Measurements from ENCODE around the gene MDN1.
A peak's percentile ranks its signal among the peaks of the same experiment; 100 is the strongest.
"Not testable (repeated sequence)": the region's sequence is repeated elsewhere in the genome, so short reads cannot be mapped to it uniquely, and the experiment has no call there.

MDN1 gene

GRCh38 chr6:89819336-89820130 lies at the start of gene MDN1:
Gene MDN1, minus strand, starts transcription at chr6:89819794. Its CDS starts 187 bp downstream, at chr6:89819607.
- peak; percentile 97 for DNase-seq (ENCODE audit: low spot score)

GRCh38 chr6:89866024-89866678 lies 46.6 kb upstream of the MDN1 start:
- no peak for DNase-seq (ENCODE audit: low spot score)

GRCh38 chr6:89862698-89863097 lies 43.1 kb upstream of the MDN1 start:
- DNase-seq (ENCODE audit: low spot score) = no peak

GRCh38 chr6:89862273-89862672 lies 42.7 kb upstream of the MDN1 start:
- no peak for DNase-seq (ENCODE audit: low spot score)

- DNase-seq (ENCODE audit: low spot score) = no peak
Observed at GRCh38 chr6:89859744-89860143, 40.1 kb upstream of the MDN1 start.

GRCh38 chr6:89858041-89858440 lies 38.4 kb upstream of the MDN1 start:
- no peak for DNase-seq (ENCODE audit: low spot score)

GRCh38 chr6:89853068-89853467 lies 33.5 kb upstream of the MDN1 start:
- DNase-seq (ENCODE audit: low spot score) = no peak

- not testable (repeated sequence) for DNase-seq (ENCODE audit: low spot score)
Observed at GRCh38 chr6:89847513-89847912, 27.9 kb upstream of the MDN1 start.

GRCh38 chr6:89843070-89843469 lies 23.5 kb upstream of the MDN1 start:
- no peak for DNase-seq (ENCODE audit: low spot score)

GRCh38 chr6:89842228-89842627 lies 22.6 kb upstream of the MDN1 start:
- no peak for DNase-seq (ENCODE audit: low spot score)

- no peak for DNase-seq (ENCODE audit: low spot score)
Observed at GRCh38 chr6:89840538-89840937, 20.9 kb upstream of the MDN1 start.

GRCh38 chr6:89836639-89837222 lies 17.1 kb upstream of the MDN1 start:
- DNase-seq (ENCODE audit: low spot score) = no peak

GRCh38 chr6:89834884-89835792 lies 15.5 kb upstream of the MDN1 start:
- DNase-seq (ENCODE audit: low spot score) = no peak

- DNase-seq (ENCODE audit: low spot score) = no peak
Observed at GRCh38 chr6:89830170-89830809, 10.7 kb upstream of the MDN1 start.

- DNase-seq (ENCODE audit: low spot score) = peak; percentile 100
Observed at GRCh38 chr6:89829472-89830169, 10.0 kb upstream of the MDN1 start, which contains the start of gene CASP8AP2. Gene CASP8AP2, plus strand, starts transcription at chr6:89829880.

GRCh38 chr6:89828988-89829471 lies 9.4 kb upstream of the MDN1 start:
- no peak for DNase-seq (ENCODE audit: low spot score)

GRCh38 chr6:89828475-89828987 lies 8.9 kb upstream of the MDN1 start:
- DNase-seq (ENCODE audit: low spot score) = not testable (repeated sequence)

GRCh38 chr6:89826029-89826528 lies 6.5 kb upstream of the MDN1 start:
- DNase-seq (ENCODE audit: low spot score) = no peak

GRCh38 chr6:89818977-89819335 lies 638 bp downstream of the MDN1 start:
- DNase-seq (ENCODE audit: low spot score) = peak; percentile 39

- DNase-seq (ENCODE audit: low spot score) = no peak
Observed at GRCh38 chr6:89817481-89817880, 2.1 kb downstream of the MDN1 start.

Measured in cerebellar cortex (tissue), 1 donor.